HEK293T (cell line): Measurements from ENCODE around the gene FGF14.

Source experiments
- BHLHE40 ChIP-seq: fragments of 450-650 bp; IDR thresholded peaks from 2 replicates; pipeline ENCODE4 v1.6.1; 2016; ENCODE audit warnings: mild to moderate bottlenecking, moderate library complexity, borderline replicate concordance
- FOXM1 ChIP-seq: fragments of 450-650 bp; IDR thresholded peaks from 2 replicates; pipeline ENCODE4 v1.6.1; 2017; ENCODE audit warnings: mild to moderate bottlenecking, borderline replicate concordance
- LEF1 ChIP-seq: fragments of 450-650 bp; IDR thresholded peaks from 2 replicates; pipeline ENCODE4 v1.6.1; 2017; ENCODE audit warnings: mild to moderate bottlenecking, borderline replicate concordance
- TARDBP ChIP-seq: fragments of 450-650 bp; IDR thresholded peaks from 2 replicates; pipeline ENCODE4 v1.6.1; 2016

- TF ChIP-seq LEF1 (no peak), FOXM1 (no peak), BHLHE40 (no peak), TARDBP (no peak)
These were observed 401.1 kb downstream of the FGF14 start for GRCh38 chr13:102000764-102001163.
